Spleen (tissue), 7 donors: ENCODE results near the gene PARD3B.

Experiments
- POLR2A ChIP-seq, 3 donors: fragments of 450-650 bp; IDR thresholded peaks; one replicate each; pipeline ENCODE4 v1.5.1; 2017; ENCODE audit warnings: antibody characterized with exemption in 3 of 3, mild to moderate bottlenecking in 1 of 3
- POLR2AphosphoS5 ChIP-seq, 3 donors: sonication (generic); formaldehyde crosslinking; IDR thresholded peaks; one replicate each; pipeline ENCODE4 v1.5.1; 2017; ENCODE audit warnings: antibody characterized with exemption in 3 of 3
- TF ChIP-seq, protein P1 (sequence below), 11 experiments: fragments of 200-600 bp in 7 of 11; fragments of 450-650 bp in 4 of 11; sonication (generic) in 4 of 11; IDR thresholded peaks in 8 of 11; conservative IDR thresholded peaks in 3 of 11; 1 replicate in 7 of 11; 2 replicates in 4 of 11; pipeline versions ENCODE4 v1.4.0 to v1.8.0; 2016 to 2021; ENCODE audit warnings: antibody characterized with exemption in 11 of 11, inconsistent platforms in 4 of 11, mild to moderate bottlenecking in 1 of 11
- donor health status: DM: no; HTN: no; CAD: no; lungs with moderate emphysema.
- donor health status: DM: no; HTN: no; CAD: no.
- donor health status: DM: no; HTN: no; CAD: no.

DNA sequence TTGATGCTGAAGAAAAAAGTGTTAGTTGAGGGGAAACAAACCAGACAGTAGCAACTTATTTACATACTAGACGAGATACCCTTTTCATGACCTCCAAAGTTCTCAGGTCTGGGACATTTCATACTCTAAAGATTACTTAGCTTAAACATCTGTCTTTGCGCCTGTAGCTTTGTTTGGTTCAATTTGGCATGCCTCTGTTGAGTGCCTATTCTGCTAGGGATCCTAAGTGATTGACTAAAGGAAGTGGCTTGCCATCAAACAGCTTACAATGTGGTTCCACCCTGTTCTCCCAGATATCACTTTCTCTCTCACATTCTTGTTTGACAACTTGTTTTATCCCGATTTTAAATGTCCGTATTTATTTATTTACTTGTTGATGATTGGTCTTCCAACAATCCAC is 488.8 kb downstream of the PARD3B start:
- TF ChIP-seq POLR2A (IDR thresholded peaks at IDR 0.05) = no peak
- TF ChIP-seq, protein P1, sequence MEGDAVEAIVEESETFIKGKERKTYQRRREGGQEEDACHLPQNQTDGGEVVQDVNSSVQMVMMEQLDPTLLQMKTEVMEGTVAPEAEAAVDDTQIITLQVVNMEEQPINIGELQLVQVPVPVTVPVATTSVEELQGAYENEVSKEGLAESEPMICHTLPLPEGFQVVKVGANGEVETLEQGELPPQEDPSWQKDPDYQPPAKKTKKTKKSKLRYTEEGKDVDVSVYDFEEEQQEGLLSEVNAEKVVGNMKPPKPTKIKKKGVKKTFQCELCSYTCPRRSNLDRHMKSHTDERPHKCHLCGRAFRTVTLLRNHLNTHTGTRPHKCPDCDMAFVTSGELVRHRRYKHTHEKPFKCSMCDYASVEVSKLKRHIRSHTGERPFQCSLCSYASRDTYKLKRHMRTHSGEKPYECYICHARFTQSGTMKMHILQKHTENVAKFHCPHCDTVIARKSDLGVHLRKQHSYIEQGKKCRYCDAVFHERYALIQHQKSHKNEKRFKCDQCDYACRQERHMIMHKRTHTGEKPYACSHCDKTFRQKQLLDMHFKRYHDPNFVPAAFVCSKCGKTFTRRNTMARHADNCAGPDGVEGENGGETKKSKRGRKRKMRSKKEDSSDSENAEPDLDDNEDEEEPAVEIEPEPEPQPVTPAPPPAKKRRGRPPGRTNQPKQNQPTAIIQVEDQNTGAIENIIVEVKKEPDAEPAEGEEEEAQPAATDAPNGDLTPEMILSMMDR (IDR thresholded peaks at IDR 0.05 in 8 of 11, conservative IDR thresholded peaks at IDR 0.05 in 3 of 11) = no peak
- no peak for TF ChIP-seq POLR2AphosphoS5 (IDR thresholded peaks at IDR 0.05)
